Measurements from ENCODE around the gene SCAF4. TPM values are rescaled to one million over a fixed set of nuclear protein-coding genes. Genes with fewer than 3 reads are reported as not detected.

The SCAF4 gene
- total RNA-seq, 4 donors from 2014 or later: 8.2 to 11.5 (median 10.0) TPM

DNA sequence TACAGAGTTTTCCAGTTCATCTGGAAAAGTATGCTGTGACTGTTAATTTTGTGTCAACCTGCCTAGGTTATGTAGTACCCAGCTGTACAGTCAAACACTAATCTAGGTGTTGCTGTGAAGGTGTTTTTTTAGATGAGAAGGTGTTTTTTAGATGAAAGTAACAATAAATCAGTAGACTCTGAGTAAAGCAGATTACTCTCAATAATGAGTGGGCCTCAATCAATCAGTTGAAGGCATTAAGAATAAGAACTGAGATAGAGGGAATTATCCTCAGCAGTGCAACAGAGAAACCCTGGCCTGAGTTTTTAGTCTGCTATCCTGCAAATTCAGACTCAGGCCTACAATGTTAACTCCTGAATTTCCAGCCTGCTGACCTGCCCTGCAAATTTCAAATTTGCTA is 33.5 kb downstream of the SCAF4 start:
- no peaks in the 10 kb centered on the region for H3K27me3 ChIP-seq
- TF ChIP-seq, protein P1, sequence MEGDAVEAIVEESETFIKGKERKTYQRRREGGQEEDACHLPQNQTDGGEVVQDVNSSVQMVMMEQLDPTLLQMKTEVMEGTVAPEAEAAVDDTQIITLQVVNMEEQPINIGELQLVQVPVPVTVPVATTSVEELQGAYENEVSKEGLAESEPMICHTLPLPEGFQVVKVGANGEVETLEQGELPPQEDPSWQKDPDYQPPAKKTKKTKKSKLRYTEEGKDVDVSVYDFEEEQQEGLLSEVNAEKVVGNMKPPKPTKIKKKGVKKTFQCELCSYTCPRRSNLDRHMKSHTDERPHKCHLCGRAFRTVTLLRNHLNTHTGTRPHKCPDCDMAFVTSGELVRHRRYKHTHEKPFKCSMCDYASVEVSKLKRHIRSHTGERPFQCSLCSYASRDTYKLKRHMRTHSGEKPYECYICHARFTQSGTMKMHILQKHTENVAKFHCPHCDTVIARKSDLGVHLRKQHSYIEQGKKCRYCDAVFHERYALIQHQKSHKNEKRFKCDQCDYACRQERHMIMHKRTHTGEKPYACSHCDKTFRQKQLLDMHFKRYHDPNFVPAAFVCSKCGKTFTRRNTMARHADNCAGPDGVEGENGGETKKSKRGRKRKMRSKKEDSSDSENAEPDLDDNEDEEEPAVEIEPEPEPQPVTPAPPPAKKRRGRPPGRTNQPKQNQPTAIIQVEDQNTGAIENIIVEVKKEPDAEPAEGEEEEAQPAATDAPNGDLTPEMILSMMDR (IDR thresholded peaks at IDR 0.05 in 4 of 5, conservative IDR thresholded peaks at IDR 0.05 in 1 of 5): no peak
- no peak for TF ChIP-seq POLR2A (IDR thresholded peaks at IDR 0.05)
- H3K9me3 ChIP-seq: no peaks in the 10 kb centered on the region
- peaks cover 3 to 88% of the 10 kb centered on the region in 2 donors for H3K36me3 ChIP-seq
- no peak overlapping the region for H3K27ac ChIP-seq
- intact Hi-C loops (cut with DNase I; ENCODE audit: low total_unique reads): no loop called here
- H3K4me3 ChIP-seq: no peak overlapping the region
- no peak for DNase-seq
- in situ Hi-C loops (cut with MboI; ENCODE audit: low sequenced_read_pairs in 4 of 4): no loop called here
- no peaks in the 10 kb centered on the region for H3K4me1 ChIP-seq
- no peak for ATAC-seq

DNA sequence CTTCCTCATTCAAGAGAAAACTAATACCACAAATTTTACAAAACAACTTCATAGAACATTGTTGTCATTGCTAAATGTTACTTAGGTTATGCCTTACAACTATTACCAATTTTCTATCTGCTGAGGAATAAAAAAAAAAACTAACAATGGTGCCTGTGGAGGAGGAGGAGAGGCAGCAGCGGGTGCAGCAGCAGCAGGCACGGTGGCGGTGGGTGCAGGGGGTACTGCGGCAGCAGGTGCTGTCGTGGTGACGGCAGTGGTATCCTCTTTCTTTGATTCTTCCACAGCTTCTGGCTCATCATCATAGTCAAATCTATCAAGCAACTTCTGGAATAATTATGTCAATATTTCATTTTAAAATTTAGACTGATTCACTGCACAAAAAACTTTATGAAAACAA is 35.5 kb downstream of the SCAF4 start:
- Histone ChIP-seq H3K27ac (no peak overlapping the region), H3K4me1 (no peaks in the 10 kb centered on the region), H3K27me3 (no peaks in the 10 kb centered on the region), H3K9me3 (no peaks in the 10 kb centered on the region), H3K36me3 (peaks cover 5 to 90% of the 10 kb centered on the region in 2 donors), H3K4me3 (no peak overlapping the region)
- intact Hi-C loops (cut with DNase I; ENCODE audit: low total_unique reads): no loop called here
- no peak for DNase-seq
- no peak for TF ChIP-seq POLR2A (IDR thresholded peaks at IDR 0.05)
- TF ChIP-seq, protein P1 (IDR thresholded peaks at IDR 0.05 in 4 of 5, conservative IDR thresholded peaks at IDR 0.05 in 1 of 5): no peak
- in situ Hi-C loops (cut with MboI; ENCODE audit: low sequenced_read_pairs in 4 of 4): no loop called here
- ATAC-seq: no peak

- intact Hi-C loops (cut with DNase I; ENCODE audit: low total_unique reads) (no loop called here), in situ Hi-C loops (cut with MboI; ENCODE audit: low sequenced_read_pairs in 4 of 4) (no loop called here)
- no peak for DNase-seq
- no peak for ATAC-seq
- Histone ChIP-seq H3K27ac (no peak overlapping the region), H3K36me3 (peaks cover 5 to 91% of the 10 kb centered on the region in 2 donors), H3K4me3 (no peak overlapping the region), H3K27me3 (no peaks in the 10 kb centered on the region), H3K9me3 (no peaks in the 10 kb centered on the region), H3K4me1 (no peaks in the 10 kb centered on the region)
- no peak for TF ChIP-seq POLR2A (IDR thresholded peaks at IDR 0.05)
- TF ChIP-seq, protein P1 (IDR thresholded peaks at IDR 0.05 in 4 of 5, conservative IDR thresholded peaks at IDR 0.05 in 1 of 5): no peak
Observed at GRCh38 chr21:31693222-31693621, 38.7 kb downstream of the SCAF4 start.

- H3K36me3 ChIP-seq: peaks cover 2 to 97% of the 10 kb centered on the region in 2 donors
- DNase-seq (no peak), ATAC-seq (no peak)
- no peak overlapping the region for H3K4me3 ChIP-seq
- intact Hi-C loops (cut with DNase I; ENCODE audit: low total_unique reads): no loop called here
- TF ChIP-seq, protein P1 (IDR thresholded peaks at IDR 0.05 in 4 of 5, conservative IDR thresholded peaks at IDR 0.05 in 1 of 5): no peak
- TF ChIP-seq POLR2A (IDR thresholded peaks at IDR 0.05): no peak
- no peaks in the 10 kb centered on the region for H3K4me1 ChIP-seq
- H3K27ac ChIP-seq: no peak overlapping the region
- H3K27me3 ChIP-seq: no peaks in the 10 kb centered on the region
- in situ Hi-C loops (cut with MboI; ENCODE audit: low sequenced_read_pairs in 4 of 4): no loop called here
- no peaks in the 10 kb centered on the region for H3K9me3 ChIP-seq
Observed at GRCh38 chr21:31688603-31689368, 43.1 kb downstream of the SCAF4 start.

All from gastrocnemius medialis (tissue), 4 donors.